ENCODE measurements around the gene ARVCF. TPM values are rescaled to one million over a fixed set of nuclear protein-coding genes. Genes with fewer than 3 reads are reported as not detected.

ARVCF gene
- total RNA-seq, 4 donors from 2014 or later: 1.5 to 15.3 (median 7.5) TPM

- TF ChIP-seq, protein P1, sequence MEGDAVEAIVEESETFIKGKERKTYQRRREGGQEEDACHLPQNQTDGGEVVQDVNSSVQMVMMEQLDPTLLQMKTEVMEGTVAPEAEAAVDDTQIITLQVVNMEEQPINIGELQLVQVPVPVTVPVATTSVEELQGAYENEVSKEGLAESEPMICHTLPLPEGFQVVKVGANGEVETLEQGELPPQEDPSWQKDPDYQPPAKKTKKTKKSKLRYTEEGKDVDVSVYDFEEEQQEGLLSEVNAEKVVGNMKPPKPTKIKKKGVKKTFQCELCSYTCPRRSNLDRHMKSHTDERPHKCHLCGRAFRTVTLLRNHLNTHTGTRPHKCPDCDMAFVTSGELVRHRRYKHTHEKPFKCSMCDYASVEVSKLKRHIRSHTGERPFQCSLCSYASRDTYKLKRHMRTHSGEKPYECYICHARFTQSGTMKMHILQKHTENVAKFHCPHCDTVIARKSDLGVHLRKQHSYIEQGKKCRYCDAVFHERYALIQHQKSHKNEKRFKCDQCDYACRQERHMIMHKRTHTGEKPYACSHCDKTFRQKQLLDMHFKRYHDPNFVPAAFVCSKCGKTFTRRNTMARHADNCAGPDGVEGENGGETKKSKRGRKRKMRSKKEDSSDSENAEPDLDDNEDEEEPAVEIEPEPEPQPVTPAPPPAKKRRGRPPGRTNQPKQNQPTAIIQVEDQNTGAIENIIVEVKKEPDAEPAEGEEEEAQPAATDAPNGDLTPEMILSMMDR (IDR thresholded peaks at IDR 0.05; ENCODE audit: low read depth): no peak
These were observed 23.2 kb upstream of the ARVCF start for GRCh38 chr22:20039683-20040325.

GRCh38 chr22:20038574-20038973 is 22.0 kb upstream of the ARVCF start:
- TF ChIP-seq, protein P1 (IDR thresholded peaks at IDR 0.05; ENCODE audit: low read depth): no peak

DNA sequence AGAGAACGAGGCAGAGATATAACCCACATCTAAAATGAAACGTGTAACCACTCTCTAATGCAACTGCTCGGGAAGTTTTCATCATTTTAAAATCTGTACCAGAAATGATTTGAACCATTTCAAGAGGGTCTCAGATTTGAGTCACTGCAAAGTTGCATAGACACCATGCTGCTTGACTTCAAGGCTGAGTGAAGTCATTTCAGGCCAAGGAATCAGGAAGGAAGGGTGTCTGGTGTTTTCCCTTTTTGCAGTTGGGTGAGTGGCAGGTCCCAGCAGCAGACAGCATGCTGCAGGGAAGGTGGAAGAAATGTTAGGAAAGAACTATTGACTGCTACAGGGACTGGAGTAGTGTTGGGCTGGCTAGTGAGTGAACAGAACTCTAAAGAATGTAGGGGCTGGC is 20.8 kb upstream of the ARVCF start:
- TF ChIP-seq, protein P1 (IDR thresholded peaks at IDR 0.05; ENCODE audit: low read depth): no peak

DNA sequence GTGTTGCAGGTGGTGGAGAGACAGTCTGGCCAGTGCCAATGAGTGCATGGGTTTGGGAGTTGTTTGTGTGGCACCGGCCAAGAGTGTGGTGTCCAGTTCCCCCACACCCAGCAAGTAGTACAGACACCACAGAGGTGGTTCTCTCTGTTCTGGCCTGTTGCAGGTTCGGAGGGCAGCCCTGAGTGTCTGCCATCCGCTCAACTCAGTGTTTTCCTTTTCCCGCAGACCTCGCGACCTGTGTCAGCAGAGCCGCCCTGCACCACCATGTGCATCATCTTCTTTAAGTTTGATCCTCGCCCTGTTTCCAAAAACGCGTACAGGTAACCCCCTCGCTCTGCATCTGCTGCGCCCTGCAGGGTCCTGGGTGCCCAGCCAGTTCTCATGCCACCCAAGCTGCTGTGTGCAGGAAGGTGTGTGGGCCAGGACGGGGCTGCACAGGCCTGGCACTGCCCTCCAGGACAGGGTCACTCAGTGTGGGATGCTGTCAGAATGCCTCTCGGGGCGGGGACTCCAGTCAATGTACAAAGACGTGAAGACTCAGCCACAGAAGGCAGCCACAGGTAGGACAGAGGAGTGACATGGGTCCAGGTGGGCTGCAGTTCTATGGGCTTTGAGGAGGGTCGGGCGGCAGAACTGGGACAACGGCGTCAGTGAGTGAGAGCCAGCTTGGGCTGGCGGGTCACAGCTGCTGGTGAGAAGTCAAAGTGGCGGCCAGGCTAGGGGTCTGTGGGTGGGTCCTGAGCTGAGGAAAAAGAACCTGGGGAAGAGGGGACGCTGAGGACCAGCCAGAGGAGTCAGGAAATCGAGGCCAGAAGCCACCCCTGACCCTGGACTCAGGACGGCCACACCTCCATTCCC is 20.1 kb upstream of the ARVCF start:
- TF ChIP-seq, protein P1 (IDR thresholded peaks at IDR 0.05; ENCODE audit: low read depth): no peak

- TF ChIP-seq, protein P1 (IDR thresholded peaks at IDR 0.05; ENCODE audit: low read depth): no peak
These were observed 19.5 kb upstream of the ARVCF start for GRCh38 chr22:20036084-20036482.

DNA sequence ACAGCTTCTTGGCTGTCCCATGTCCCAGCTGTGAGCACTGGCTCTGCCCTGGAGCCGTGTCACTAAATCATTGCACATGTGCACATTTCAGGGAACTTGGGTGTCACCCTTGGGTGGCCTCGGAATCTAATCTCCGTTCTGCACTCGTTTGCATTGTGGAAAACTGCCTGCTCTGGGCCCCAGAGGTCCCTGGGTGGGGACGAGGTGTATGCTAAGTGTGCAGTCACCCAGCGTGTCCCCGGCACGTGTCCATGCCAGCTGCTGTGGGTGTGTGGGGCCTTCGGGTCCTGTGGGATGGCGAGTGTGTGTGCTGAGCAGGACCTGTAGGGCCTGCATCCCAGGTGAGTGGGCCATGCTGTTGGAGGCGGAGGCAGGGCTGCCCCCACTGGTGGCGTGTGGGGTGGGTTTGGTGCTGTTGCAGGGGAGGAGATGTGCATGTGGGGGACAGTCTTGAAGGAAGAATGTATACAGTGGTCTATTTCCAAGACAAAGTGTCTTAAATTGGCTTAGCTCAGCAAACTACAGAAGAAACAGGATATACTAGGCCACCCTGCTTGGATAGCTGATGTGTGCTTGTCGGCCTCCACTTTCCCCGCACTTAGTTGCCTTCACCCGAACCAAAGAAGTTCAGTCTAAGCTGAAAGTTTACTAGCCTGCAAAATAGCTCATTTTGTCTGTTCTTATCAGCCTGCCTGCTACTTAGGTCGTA is 18.9 kb upstream of the ARVCF start:
- TF ChIP-seq, protein P1 (IDR thresholded peaks at IDR 0.05; ENCODE audit: low read depth): no peak

DNA sequence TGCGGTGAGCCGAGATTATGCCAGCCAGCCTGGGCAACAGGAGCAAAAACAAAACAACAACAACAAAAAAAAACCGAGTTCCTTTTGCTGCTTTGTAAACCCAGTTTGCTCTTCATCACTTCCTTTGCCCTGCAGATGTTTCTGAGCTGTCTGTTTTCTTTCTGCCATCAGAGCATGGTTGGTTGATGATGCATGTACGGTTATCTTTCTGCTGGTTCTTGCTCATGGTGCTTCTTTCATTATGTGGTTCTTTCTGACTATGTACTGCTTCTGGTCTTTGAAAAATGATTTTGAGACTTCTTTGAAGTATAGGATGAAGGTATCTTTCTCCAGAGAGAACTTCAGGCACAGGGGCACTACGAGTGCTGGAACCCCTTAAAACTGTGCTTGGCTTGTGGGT is 17.5 kb upstream of the ARVCF start:
- TF ChIP-seq, protein P1 (IDR thresholded peaks at IDR 0.05; ENCODE audit: low read depth): no peak
